Muscle of back (tissue), 11 donors: ENCODE data around the gene MPDU1. TPM values are rescaled to one million over a fixed set of nuclear protein-coding genes. Genes with fewer than 3 reads are reported as not detected.

ENCODE experiments used
- DNase-seq, 3 donors: peaks; one replicate each; pipeline versions ENCODE4 v3.0.0 to v3.0.0-alpha.2; 2013
- polyA plus RNA-seq, 10 donors: library from polyadenylated mRNA; unstranded; fragments of 120-200 nt; gene quantifications; one replicate each; pipeline ENCODE4 v1.2.1, GENCODE V29; 2013; ENCODE audit not compliant: insufficient read length in 10 of 10

Gene MPDU1
- polyA plus RNA-seq, 10 donors, result 41.0 to 62.0 (median 48.0) TPM

GRCh38 chr17:7559320-7560171, 24.1 kb upstream of the MPDU1 start:
- peak in 1 of 3 donors; percentile 27 for DNase-seq

- DNase-seq, result peak in 1 of 3 donors; percentile 78
These were observed 23.3 kb upstream of the MPDU1 start for GRCh38 chr17:7560172-7561027.

DNA sequence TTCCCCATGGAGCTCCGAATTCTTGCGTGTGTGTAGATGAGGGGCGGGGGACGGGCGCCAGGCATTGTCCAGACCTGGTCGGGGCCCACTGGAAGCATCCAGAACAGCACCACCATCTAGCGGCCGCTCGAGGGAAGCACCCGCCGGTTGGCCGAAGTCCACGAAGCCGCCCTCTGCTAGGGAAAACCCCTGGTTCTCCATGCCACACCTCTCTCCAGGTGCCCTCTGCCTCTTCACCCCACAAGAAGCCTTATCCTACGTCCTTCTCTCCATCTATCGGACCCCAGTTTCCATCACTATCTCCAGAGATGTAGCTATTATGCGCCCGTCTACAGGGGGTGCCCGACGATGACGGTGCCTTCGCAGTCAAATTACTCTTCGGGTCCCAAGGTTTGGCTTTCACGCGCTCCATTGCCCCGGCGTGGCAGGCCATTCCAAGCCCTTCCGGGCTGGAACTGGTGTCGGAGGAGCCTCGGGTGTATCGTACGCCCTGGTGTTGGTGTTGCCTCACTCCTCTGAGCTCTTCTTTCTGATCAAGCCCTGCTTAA, 22.6 kb upstream of the MPDU1 start:
- peak; percentile 82 to 94 (median 91) for DNase-seq

DNA sequence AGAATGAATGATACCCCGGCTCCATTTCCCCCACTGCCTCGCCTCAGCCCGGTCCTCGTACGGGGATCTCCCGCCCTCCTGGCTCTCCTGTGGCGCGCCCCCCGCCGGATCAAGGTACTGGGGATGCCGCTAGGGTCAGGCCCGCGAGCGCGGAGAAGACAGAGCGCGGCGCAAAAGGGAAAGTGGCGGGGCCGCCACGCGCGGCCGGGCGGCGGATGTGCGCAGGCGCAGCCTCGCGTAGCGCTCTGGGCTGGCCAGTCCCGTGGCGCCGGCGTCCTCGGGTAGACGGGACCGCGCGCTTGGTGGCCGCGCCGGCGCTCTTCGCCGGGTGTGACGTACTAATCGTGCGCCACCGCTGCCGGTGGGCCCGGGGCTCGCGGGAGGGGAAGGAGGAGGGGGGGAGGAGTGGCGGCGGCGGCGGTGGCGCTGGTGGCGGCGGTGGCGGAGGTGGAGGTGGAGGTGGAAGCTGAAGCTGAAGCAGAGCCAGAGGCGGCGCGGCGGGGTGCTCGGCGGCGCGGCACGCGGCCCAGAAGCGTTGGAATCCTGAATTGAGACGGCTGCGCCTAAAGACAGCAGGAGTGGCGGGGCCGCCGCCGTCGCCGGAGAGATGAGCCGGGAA, 22.0 kb upstream of the MPDU1 start, which contains the start of gene SENP3:
Gene SENP3, plus strand, starts transcription at position 331 of the 619 bp plus-strand sequence. CDS start 1,158 bp downstream, outside the sequence.
- peak; percentile 91 to 97 (median 94) for DNase-seq

- no peak for DNase-seq
These were observed 21.4 kb upstream of the MPDU1 start for GRCh38 chr17:7562208-7562605.

DNA sequence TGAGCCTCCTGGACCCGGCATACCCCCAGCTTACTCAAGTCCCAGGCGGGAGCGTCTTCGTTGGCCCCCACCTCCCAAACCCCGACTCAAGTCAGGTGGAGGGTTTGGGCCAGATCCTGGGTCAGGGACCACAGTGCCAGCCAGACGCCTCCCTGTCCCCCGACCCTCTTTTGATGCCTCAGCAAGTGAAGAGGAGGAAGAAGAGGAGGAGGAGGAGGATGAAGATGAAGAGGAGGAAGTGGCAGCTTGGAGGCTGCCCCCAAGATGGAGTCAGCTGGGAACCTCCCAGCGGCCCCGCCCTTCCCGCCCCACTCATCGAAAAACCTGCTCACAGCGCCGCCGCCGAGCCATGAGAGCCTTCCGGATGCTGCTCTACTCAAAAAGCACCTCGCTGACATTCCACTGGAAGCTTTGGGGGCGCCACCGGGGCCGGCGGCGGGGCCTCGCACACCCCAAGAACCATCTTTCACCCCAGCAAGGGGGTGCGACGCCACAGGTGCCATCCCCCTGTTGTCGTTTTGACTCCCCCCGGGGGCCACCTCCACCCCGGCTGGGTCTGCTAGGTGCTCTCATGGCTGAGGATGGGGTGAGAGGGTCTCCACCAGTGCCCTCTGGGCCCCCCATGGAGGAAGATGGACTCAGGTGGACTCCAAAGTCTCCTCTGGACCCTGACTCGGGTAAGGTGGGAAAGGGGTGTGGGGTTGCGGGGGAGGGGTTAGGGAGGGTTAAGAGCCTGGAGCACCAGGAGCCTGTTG, 20.4 kb upstream of the MPDU1 start:
- no peak for DNase-seq

- no peak for DNase-seq
These were observed 14.1 kb upstream of the MPDU1 start for GRCh38 chr17:7569571-7569970.

DNA sequence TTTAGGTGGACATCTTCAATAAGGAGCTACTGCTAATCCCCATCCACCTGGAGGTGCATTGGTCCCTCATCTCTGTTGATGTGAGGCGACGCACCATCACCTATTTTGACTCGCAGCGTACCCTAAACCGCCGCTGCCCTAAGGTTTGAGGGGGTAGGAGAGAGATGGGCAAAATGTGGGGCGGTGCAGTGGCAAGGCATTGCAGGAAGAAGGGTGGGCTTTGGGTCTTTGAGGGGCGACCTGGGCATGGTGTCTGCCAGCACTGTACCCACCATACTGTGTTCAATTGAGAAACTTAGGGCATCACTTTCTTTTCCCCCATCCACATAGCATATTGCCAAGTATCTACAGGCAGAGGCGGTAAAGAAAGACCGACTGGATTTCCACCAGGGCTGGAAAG, 13.3 kb upstream of the MPDU1 start:
- no peak for DNase-seq

DNA sequence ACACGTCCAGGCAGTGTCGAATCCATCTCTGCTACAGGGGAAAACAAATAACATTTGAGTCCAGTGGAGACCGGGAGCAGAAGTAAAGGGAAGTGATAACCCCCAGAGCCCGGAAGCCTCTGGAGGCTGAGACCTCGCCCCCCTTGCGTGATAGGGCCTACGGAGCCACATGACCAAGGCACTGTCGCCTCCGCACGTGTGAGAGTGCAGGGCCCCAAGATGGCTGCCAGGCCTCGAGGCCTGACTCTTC, 11.4 kb upstream of the MPDU1 start:
- no peak for DNase-seq

- peak; percentile 98 to 100 (median 99) for DNase-seq
These were observed 10.9 kb upstream of the MPDU1 start for GRCh38 chr17:7572588-7573323.

DNA sequence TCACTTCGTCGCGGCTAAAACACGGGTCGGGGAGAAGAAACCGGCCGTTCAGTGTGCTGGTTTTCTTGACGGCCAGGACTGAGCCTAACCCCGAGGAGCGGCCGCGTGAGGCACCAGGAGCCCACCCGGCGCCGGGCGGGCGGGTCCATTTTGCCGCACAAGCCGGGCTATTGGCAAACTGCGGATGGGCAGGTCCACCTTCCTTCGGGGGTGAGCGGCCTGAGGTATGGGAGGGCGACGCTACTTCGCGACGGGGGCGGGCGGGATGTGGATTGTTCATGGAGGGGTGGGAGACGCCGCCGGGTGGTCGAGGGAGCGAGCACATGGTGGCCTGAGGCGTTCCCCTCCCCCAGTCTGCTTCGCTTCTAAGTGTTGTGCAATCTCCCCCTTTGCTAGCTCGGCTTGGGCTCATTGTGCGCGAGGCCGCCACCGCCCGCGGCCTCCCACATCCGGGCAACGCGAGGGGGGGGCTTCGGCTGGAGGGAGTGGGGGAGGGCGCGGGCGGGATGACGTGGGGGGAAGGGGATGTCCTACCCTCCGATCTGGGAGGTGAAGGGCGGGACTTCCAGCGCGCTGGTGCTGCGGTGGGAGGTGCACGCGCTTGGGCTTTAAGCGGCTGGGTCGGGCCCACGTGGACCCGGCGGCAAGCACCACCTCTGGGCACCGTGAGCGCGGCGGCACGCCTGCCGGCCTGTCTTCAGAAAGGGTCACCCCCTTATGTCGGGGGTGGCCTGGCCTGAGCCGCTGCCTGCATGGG, 10.2 kb upstream of the MPDU1 start:
- peak; percentile 91 to 96 (median 94) for DNase-seq

DNA sequence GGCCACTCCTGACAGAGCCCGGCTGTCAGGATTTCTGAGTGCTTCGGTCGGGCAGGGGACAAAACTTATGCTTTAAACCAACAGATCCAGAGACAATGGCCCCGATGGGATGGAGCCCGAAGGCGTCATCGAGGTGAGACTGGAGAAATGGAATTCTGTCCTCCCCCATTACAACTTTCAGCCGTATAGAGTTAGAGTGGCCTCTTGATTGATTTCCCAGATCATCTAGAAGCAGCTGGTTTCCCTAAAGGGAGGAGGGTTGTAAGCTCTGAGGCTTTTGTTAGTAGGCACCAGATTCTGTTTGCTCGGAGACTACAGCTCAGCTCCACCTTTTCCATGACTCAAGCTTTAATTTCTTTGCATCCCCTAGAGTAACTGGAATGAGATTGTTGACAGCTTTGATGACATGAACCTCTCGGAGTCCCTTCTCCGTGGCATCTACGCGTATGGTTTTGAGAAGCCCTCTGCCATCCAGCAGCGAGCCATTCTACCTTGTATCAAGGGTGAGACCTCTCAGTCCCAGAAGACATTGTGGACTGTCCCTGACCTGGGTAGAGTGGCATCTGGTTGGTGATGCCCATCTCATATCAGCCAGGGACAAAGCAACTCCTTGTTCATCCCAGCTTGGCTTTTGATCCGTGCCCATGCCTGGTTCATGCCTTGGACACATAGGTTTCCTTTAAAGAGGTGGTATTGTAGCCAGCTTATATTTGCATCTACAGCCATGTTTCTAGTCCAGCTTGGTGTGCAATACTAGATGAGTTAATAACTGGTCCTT, 9.3 kb upstream of the MPDU1 start:
- no peak for DNase-seq

- no peak for DNase-seq
These were observed 8.2 kb upstream of the MPDU1 start for GRCh38 chr17:7575481-7575883.

DNA sequence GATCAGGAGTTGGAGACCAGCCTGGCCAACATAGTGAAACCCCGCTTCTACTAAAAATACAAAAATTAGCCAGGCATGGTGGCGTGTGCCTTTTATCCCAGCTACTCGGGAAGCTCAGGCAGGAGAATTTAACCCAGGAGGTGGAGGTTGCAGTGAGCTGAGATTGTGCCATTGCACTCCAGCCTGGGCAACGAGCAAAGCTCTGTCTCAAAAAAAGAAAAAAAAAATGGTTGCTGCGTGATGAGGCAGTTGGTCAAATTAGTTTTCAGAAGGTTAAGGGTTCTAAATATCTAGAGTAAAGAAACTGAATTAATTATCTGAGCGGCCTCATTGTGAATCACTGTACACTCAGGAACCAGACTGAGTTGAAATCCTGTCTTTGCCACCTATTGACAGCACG, 7.7 kb upstream of the MPDU1 start:
- no peak for DNase-seq

GRCh38 chr17:7576432-7576937, 7.2 kb upstream of the MPDU1 start:
- DNase-seq, result no peak

DNA sequence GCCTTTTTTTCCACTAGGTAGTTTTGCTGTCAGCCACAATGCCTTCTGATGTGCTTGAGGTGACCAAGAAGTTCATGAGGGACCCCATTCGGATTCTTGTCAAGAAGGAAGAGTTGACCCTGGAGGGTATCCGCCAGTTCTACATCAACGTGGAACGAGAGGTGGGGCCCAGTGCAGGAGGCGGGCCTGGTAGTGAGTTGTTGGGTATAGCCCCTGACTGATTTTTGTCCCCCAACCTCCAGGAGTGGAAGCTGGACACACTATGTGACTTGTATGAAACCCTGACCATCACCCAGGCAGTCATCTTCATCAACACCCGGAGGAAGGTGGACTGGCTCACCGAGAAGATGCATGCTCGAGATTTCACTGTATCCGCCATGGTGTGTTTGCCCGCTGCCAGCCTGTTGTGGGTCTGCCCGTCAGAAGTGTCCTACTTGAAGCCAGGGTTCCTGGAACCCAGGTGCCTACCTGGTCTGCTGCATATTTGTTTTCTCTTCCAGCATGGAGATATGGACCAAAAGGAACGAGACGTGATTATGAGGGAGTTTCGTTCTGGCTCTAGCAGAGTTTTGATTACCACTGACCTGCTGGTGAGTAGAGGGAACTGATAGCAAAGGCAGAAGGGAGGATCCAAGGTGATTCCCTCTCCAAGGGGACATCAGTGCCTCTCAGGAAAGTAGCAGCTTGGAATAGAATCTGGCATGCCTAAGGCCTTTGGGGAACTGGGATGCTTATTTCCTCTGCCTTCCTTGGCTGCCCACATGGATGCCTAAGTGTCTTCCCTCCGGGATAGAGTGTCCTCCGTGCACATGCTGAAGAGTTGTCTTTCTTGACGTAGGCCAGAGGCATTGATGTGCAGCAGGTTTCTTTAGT, 6.1 kb upstream of the MPDU1 start:
- DNase-seq, result no peak

GRCh38 chr17:7579001-7579833, 4.4 kb upstream of the MPDU1 start, which contains the start of gene CD68:
CD68 (plus strand) TSS chr17:7579638; CDS start chr17:7579678, 40 bp downstream.
- peak in 2 of 3 donors; percentile 78 to 82 for DNase-seq
